Fibroblast of mammary gland (primary cell): ENCODE data around the gene PSAT1.

ENCODE experiments used
- DNase-seq: peaks from one replicate; pipeline ENCODE4 v3.0.0-alpha.2; 2010; ENCODE audit warnings: low read depth
- H3K4me3 ChIP-seq: 2 replicates; pipeline ENCODE4 v1.5.1; 2011; ENCODE audit warnings: low read depth, mild to moderate bottlenecking, low read length, moderate library complexity; ENCODE audit not compliant: control insufficient read depth
- TF ChIP-seq, protein P1 (sequence below): conservative IDR thresholded peaks from 2 replicates; pipeline ENCODE4 v1.5.1; 2011; ENCODE audit warnings: low read depth, low read length, inconsistent platforms; ENCODE audit not compliant: control insufficient read depth, insufficient read depth

PSAT1 gene

DNA sequence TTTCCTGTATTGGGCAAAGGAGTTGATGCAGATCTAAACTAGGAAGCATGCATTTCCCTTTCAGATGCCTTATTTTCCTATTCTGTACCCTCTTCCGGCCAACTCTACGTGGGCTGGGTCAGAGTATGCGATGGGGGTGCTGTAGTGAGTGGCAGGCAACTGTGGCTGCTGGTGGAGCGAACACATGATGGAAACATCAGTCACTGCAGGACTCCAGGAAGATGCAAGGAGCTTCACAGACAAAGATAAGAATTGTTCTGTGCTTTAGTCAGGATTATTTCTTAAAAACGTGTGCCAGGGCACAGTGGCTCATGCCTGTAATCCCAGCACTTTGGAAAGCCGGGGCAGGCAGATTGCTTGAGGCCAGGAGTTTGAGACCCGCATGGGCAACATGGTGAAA, 75.1 kb downstream of the PSAT1 start:
- TF ChIP-seq, protein P1, sequence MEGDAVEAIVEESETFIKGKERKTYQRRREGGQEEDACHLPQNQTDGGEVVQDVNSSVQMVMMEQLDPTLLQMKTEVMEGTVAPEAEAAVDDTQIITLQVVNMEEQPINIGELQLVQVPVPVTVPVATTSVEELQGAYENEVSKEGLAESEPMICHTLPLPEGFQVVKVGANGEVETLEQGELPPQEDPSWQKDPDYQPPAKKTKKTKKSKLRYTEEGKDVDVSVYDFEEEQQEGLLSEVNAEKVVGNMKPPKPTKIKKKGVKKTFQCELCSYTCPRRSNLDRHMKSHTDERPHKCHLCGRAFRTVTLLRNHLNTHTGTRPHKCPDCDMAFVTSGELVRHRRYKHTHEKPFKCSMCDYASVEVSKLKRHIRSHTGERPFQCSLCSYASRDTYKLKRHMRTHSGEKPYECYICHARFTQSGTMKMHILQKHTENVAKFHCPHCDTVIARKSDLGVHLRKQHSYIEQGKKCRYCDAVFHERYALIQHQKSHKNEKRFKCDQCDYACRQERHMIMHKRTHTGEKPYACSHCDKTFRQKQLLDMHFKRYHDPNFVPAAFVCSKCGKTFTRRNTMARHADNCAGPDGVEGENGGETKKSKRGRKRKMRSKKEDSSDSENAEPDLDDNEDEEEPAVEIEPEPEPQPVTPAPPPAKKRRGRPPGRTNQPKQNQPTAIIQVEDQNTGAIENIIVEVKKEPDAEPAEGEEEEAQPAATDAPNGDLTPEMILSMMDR = no peak
- no peak overlapping the region for H3K4me3 ChIP-seq

More for the DNA sequence above, 75.1 kb downstream of the PSAT1 start:
- DNase-seq = no peak
